ENCODE results near the gene RNF151.

RNF151 gene

GRCh38 chr16:1981398-1981836 lies 14.8 kb downstream of the RNF151 start, which contains the start of gene NOXO1:
Gene NOXO1 (minus strand): TSS chr16:1981469. CDS start chr16:1981179, 290 bp downstream.
- H3K36me3 ChIP-seq (ENCODE audit: insufficient read depth, low read length): no peaks in the 10 kb centered on the region; the same call in 1 of the 2 replicates

DNA sequence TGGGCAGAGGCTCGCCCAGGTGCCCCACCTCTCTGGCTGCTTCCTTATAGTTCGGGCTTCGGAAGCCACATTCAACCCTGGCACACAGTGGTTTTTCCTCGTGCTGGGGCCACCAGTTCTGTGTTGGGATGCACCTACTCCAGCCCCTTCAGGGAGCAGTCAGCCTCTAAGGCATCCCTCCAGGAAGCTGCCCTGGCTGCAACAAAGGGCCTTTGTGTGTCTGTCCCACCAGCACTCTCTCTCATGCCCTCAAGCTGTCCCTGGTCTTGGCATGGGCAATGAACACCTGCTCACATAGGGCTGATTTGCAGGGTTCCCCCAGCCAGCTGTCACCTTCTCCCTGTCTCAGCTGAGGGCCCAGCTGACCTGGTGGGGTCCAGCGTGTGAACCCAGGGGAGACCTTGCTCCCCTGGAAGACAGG lies 15.4 kb downstream of the RNF151 start:
- H3K9me3 ChIP-seq (ENCODE audit: insufficient read depth, low read depth, low read length): no peaks in the 10 kb centered on the region
- peaks cover 21% of the 10 kb centered on the region for H3K79me2 ChIP-seq (ENCODE audit: insufficient read depth, low read length)
- H3K9me2 ChIP-seq (replicated peaks; ENCODE audit: low read depth, low read length): no peaks in the 10 kb centered on the region
- H3K27me3 ChIP-seq (ENCODE audit: insufficient read depth, low read length, poor library complexity, severe bottlenecking): no peaks in the 10 kb centered on the region
- H3K4me3 ChIP-seq (ENCODE audit: low read length, poor library complexity, severe bottlenecking): no peak overlapping the region
- H4K20me1 ChIP-seq (ENCODE audit: insufficient read depth, low read length, poor library complexity, severe bottlenecking): no peaks in the 10 kb centered on the region
- H3K9ac ChIP-seq (ENCODE audit: low read depth, low read length, poor library complexity, severe bottlenecking): no peak overlapping the region
- no peak for TF ChIP-seq EZH2phosphoT487 (IDR thresholded peaks at IDR 0.05; ENCODE audit: borderline replicate concordance)
- TF ChIP-seq CTCF (conservative IDR thresholded peaks at IDR 0.05; ENCODE audit: low read length): no peak
- no peaks in the 10 kb centered on the region for H3F3A ChIP-seq (ENCODE audit: low read depth)
- H2AFZ ChIP-seq (ENCODE audit: low read length): no peak overlapping the region
- no peak overlapping the region for H3K4me2 ChIP-seq (ENCODE audit: low read depth, low read length, poor library complexity, severe bottlenecking)
- no peaks in the 10 kb centered on the region for H3K4me1 ChIP-seq (ENCODE audit: insufficient read depth, low read length, poor library complexity, severe bottlenecking)
- H3K36me3 ChIP-seq (ENCODE audit: insufficient read depth, low read length): no peaks in the 10 kb centered on the region; the same call in 1 of the 2 replicates

More at GRCh38 chr16:1981398-1981836, 14.8 kb downstream of the RNF151 start, which contains the start of gene NOXO1:
- H3K4me1 ChIP-seq (ENCODE audit: insufficient read depth, low read length, poor library complexity, severe bottlenecking): no peaks in the 10 kb centered on the region
- H3K9me2 ChIP-seq (replicated peaks; ENCODE audit: low read depth, low read length): no peaks in the 10 kb centered on the region
- H3F3A ChIP-seq (ENCODE audit: low read depth): no peaks in the 10 kb centered on the region
- H3K79me2 ChIP-seq (ENCODE audit: insufficient read depth, low read length): peaks cover 21% of the 10 kb centered on the region
- H3K9me3 ChIP-seq (ENCODE audit: insufficient read depth, low read depth, low read length): no peaks in the 10 kb centered on the region
- no peak within 1 kb of the TSS for H3K4me3 ChIP-seq (ENCODE audit: low read length, poor library complexity, severe bottlenecking)
- H3K4me2 ChIP-seq (ENCODE audit: low read depth, low read length, poor library complexity, severe bottlenecking): no peak within 1 kb of the TSS
- H3K9ac ChIP-seq (ENCODE audit: low read depth, low read length, poor library complexity, severe bottlenecking): no peak within 1 kb of the TSS
- TF ChIP-seq CTCF (conservative IDR thresholded peaks at IDR 0.05; ENCODE audit: low read length): no peak
- no peak for TF ChIP-seq EZH2phosphoT487 (IDR thresholded peaks at IDR 0.05; ENCODE audit: borderline replicate concordance)
- no peaks in the 10 kb centered on the region for H4K20me1 ChIP-seq (ENCODE audit: insufficient read depth, low read length, poor library complexity, severe bottlenecking)
- no peaks in the 10 kb centered on the region for H3K27me3 ChIP-seq (ENCODE audit: insufficient read depth, low read length, poor library complexity, severe bottlenecking)
- H2AFZ ChIP-seq (ENCODE audit: low read length): no peak within 1 kb of the TSS

GRCh38 chr16:1982991-1983543 lies 16.4 kb downstream of the RNF151 start:
- peak overlapping the region; percentile 87 for H3K4me3 ChIP-seq (ENCODE audit: low read length, poor library complexity, severe bottlenecking)
- no peaks in the 10 kb centered on the region; the same call in 1 of the 2 replicates for H3K36me3 ChIP-seq (ENCODE audit: insufficient read depth, low read length)
- H4K20me1 ChIP-seq (ENCODE audit: insufficient read depth, low read length, poor library complexity, severe bottlenecking): no peaks in the 10 kb centered on the region
- no peak overlapping the region for H3K9ac ChIP-seq (ENCODE audit: low read depth, low read length, poor library complexity, severe bottlenecking)
- TF ChIP-seq EZH2phosphoT487 (IDR thresholded peaks at IDR 0.05; ENCODE audit: borderline replicate concordance) (no peak), CTCF (conservative IDR thresholded peaks at IDR 0.05; ENCODE audit: low read length) (no peak)
- no peaks in the 10 kb centered on the region for H3K4me1 ChIP-seq (ENCODE audit: insufficient read depth, low read length, poor library complexity, severe bottlenecking)
- peak overlapping the region; percentile 78; the same call in 1 of the 2 replicates for H2AFZ ChIP-seq (ENCODE audit: low read length)
- H3K9me2 ChIP-seq (replicated peaks; ENCODE audit: low read depth, low read length): no peaks in the 10 kb centered on the region
- H3K79me2 ChIP-seq (ENCODE audit: insufficient read depth, low read length): peaks cover 21% of the 10 kb centered on the region
- H3K27me3 ChIP-seq (ENCODE audit: insufficient read depth, low read length, poor library complexity, severe bottlenecking): no peaks in the 10 kb centered on the region
- no peaks in the 10 kb centered on the region for H3K9me3 ChIP-seq (ENCODE audit: insufficient read depth, low read depth, low read length)
- peak overlapping the region; percentile 61 for H3K4me2 ChIP-seq (ENCODE audit: low read depth, low read length, poor library complexity, severe bottlenecking)
- H3F3A ChIP-seq (ENCODE audit: low read depth): no peaks in the 10 kb centered on the region
